IMR-90 (cell line): ENCODE measurements around the gene ECI2. TPM values are rescaled to one million over a fixed set of nuclear protein-coding genes. Genes with fewer than 3 reads are reported as not detected.

Source experiments
- ATAC-seq: fragments of 200-7000 bp; cut with Tn5 transposase; 2 replicates; pipeline ENCODE4 v1.9.1; 2020; ENCODE audit warnings: low read depth, mild to moderate bottlenecking, moderate library complexity
- BruUV-seq: library from RNA; stranded (reverse); fragments of 400-500 nt; replicated peaks from 2 replicates; lab custom pipeline; 2021; lab: Mats Ljungman, UMichigan
- CTCF ChIA-PET: fragments of 300-600 bp; formaldehyde crosslinking; extraction: SDS; loops from one replicate; lab custom pipeline; 2021; ENCODE audit warnings: antibody characterized with exemption; lab: Yijun Ruan, JAX
- POLR2A ChIA-PET: fragments of 300-600 bp; sonication (Branson Sonifier 250); formaldehyde crosslinking; loops from one replicate; lab custom pipeline; 2022; ENCODE audit warnings: antibody characterized with exemption; ENCODE audit not compliant: unreplicated experiment; lab: Charles Lee
- DNase-seq: peaks from one replicate; pipeline ENCODE4 v3.0.0; 2013
- H2AFZ ChIP-seq: replicated peaks from 2 replicates; pipeline ENCODE3; 2013; ENCODE audit warnings: low read length, mild to moderate bottlenecking; ENCODE audit not compliant: poor library complexity
- H2AK5ac ChIP-seq: 2 replicates; pipeline ENCODE4 v1.6.1; 2013; ENCODE audit warnings: low read depth, low read length, inconsistent platforms
- H2AK9ac ChIP-seq: replicated peaks from 2 replicates; pipeline ENCODE3; 2013; ENCODE audit warnings: mild to moderate bottlenecking, low read depth, low read length, moderate library complexity; ENCODE audit not compliant: poor library complexity
- H2BK120ac ChIP-seq: 2 replicates; pipeline ENCODE4 v1.6.1; 2013; ENCODE audit warnings: low read depth, low read length, inconsistent platforms
- H2BK15ac ChIP-seq: 3 replicates; pipeline ENCODE4 v1.6.1; 2013; ENCODE audit warnings: low read depth, low read length, inconsistent platforms
- H2BK20ac ChIP-seq: 2 replicates; pipeline ENCODE4 v1.6.1; 2013; ENCODE audit warnings: low read depth, mild to moderate bottlenecking, inconsistent platforms, low read length, moderate library complexity
- H2BK5ac ChIP-seq: 2 replicates; pipeline ENCODE4 v1.6.1; 2013; ENCODE audit warnings: mild to moderate bottlenecking, low read depth, low read length, inconsistent platforms; ENCODE audit not compliant: poor library complexity, severe bottlenecking
- H3K14ac ChIP-seq: replicated peaks from 2 replicates; pipeline ENCODE4 v1.6.1; 2013; ENCODE audit warnings: low read depth, low read length, inconsistent platforms
- H3K18ac ChIP-seq: 2 replicates; pipeline ENCODE4 v1.6.1; 2013; ENCODE audit warnings: low read depth, low read length, control low read depth
- H3K23ac ChIP-seq: 2 replicates; pipeline ENCODE4 v1.6.1; 2013; ENCODE audit warnings: low read depth, low read length, inconsistent platforms
- H3K27ac ChIP-seq: 2 replicates; pipeline ENCODE4 v1.5.1; 2013; ENCODE audit warnings: mild to moderate bottlenecking, control low read depth, low read length; ENCODE audit not compliant: insufficient read depth
- H3K27me3 ChIP-seq: 2 replicates; pipeline ENCODE4 v1.6.1; 2013; ENCODE audit warnings: low read length; ENCODE audit not compliant: control insufficient read depth, insufficient read depth
- H3K36me3 ChIP-seq: 2 replicates; pipeline ENCODE4 v1.6.1; 2013; ENCODE audit warnings: low read length, mixed read lengths; ENCODE audit not compliant: control insufficient read depth, insufficient read depth
- H3K4ac ChIP-seq: 2 replicates; pipeline ENCODE4 v1.6.1; 2013; ENCODE audit warnings: low read depth, low read length, inconsistent platforms
- H3K4me1 ChIP-seq: 2 replicates; pipeline ENCODE4 v1.6.1; 2013; ENCODE audit warnings: low read length, mixed read lengths; ENCODE audit not compliant: control insufficient read depth, insufficient read depth
- H3K4me2 ChIP-seq: 2 replicates; pipeline ENCODE4 v1.6.1; 2013; ENCODE audit warnings: low read depth, mild to moderate bottlenecking, control low read depth, low read length, moderate library complexity
- H3K4me3 ChIP-seq: 2 replicates; pipeline ENCODE4 v1.5.1; 2013; ENCODE audit warnings: low read depth, mild to moderate bottlenecking, control low read depth, low read length, moderate library complexity; ENCODE audit not compliant: insufficient read depth
- H3K56ac ChIP-seq: 2 replicates; pipeline ENCODE4 v1.6.1; 2013; ENCODE audit warnings: low read length, inconsistent platforms; ENCODE audit not compliant: insufficient read depth; ENCODE audit errors: extremely low read depth
- H3K79me1 ChIP-seq, 2 experiments: 2 replicates each; pipeline ENCODE4 v1.6.1; 2013; ENCODE audit warnings: low read length in 2 of 2, inconsistent platforms in 1 of 2, low read depth in 1 of 2
- H3K9ac ChIP-seq: 2 replicates; pipeline ENCODE4 v1.6.1; 2013; ENCODE audit warnings: low read depth, low read length, control low read depth
- H3K9me1 ChIP-seq: 2 replicates; pipeline ENCODE4 v1.6.1; 2013; ENCODE audit warnings: low read length, inconsistent platforms; ENCODE audit not compliant: insufficient read depth
- H3K9me3 ChIP-seq: 2 replicates; pipeline ENCODE4 v1.6.1; 2013; ENCODE audit warnings: low read length; ENCODE audit not compliant: control insufficient read depth, insufficient read depth
- H4K20me1 ChIP-seq: 2 replicates; pipeline ENCODE4 v1.6.1; 2013; ENCODE audit warnings: low read length, inconsistent platforms; ENCODE audit not compliant: insufficient read depth
- H4K5ac ChIP-seq: 2 replicates; pipeline ENCODE4 v1.6.1; 2013; ENCODE audit warnings: mild to moderate bottlenecking, low read depth, low read length, control low read depth
- H4K8ac ChIP-seq, 2 experiments: 2 replicates each; pipeline ENCODE4 v1.6.1; 2013; ENCODE audit warnings: low read depth in 2 of 2, low read length in 2 of 2, control low read depth in 1 of 2, inconsistent platforms in 1 of 2
- H4K91ac ChIP-seq: 2 replicates; pipeline ENCODE4 v1.6.1; 2013; ENCODE audit warnings: low read depth, low read length, inconsistent platforms; ENCODE audit not compliant: insufficient read depth
- BHLHE40 ChIP-seq: fragments of 150-350 bp; IDR thresholded peaks from 2 replicates; pipeline ENCODE4 v1.6.1; 2016; ENCODE audit warnings: mild to moderate bottlenecking, low read depth, low read length
- CEBPB ChIP-seq: IDR thresholded peaks from 2 replicates; pipeline ENCODE4 v1.6.1; 2012; ENCODE audit warnings: low read depth, low read length, improper control_type of control experiment
- FOS ChIP-seq: fragments of 150-350 bp; IDR thresholded peaks from 2 replicates; pipeline ENCODE4 v1.6.1; 2016; ENCODE audit warnings: low read depth, low read length
- MAZ ChIP-seq: IDR thresholded peaks from 2 replicates; pipeline ENCODE4 v1.6.1; 2012; ENCODE audit warnings: low read depth, mild to moderate bottlenecking, low read length, improper control_type of control experiment, moderate library complexity, borderline replicate concordance
- POLR2A ChIP-seq: IDR thresholded peaks from 2 replicates; pipeline ENCODE4 v1.6.1; 2012; ENCODE audit warnings: mild to moderate bottlenecking, low read depth, low read length
- RCOR1 ChIP-seq: IDR thresholded peaks from 2 replicates; pipeline ENCODE4 v1.6.1; 2012; ENCODE audit warnings: mild to moderate bottlenecking, low read length, improper control_type of control experiment; ENCODE audit not compliant: insufficient replicate concordance
- SMC3 ChIP-seq: fragments of 150-350 bp; IDR thresholded peaks from 2 replicates; pipeline ENCODE4 v1.6.1; 2016; ENCODE audit warnings: low read depth, mild to moderate bottlenecking, antibody characterized with exemption, low read length, moderate library complexity
- WGBS, 2 experiments: methylation state at CpG; one replicate each; pipeline versions ENCODE4 v1.1.5 to v1.1.7; 2013; ENCODE audit warnings: missing lambda C conversion rate in 2 of 2; ENCODE audit not compliant: insufficient read length in 1 of 2; ENCODE audit errors: extremely low coverage in 2 of 2; 5-methylcytosine and 5-hydroxymethylcytosine counted together
- dilution Hi-C: fragments of 300-500 bp; cut with HindIII; formaldehyde crosslinking; loops from one replicate; pipeline ENCODE4 v1.14.3; 2018; ENCODE audit warnings: low sequenced_read_pairs; ENCODE audit not compliant: unreplicated experiment
- in situ Hi-C: fragments of 300-500 bp; cut with MboI; formaldehyde crosslinking; loops from 3 replicates; pipeline ENCODE4 v1.14.3; 2019; ENCODE audit warnings: low sequenced_read_pairs, inconsistent platforms, mixed read lengths
- intact Hi-C: fragments of 100-400 bp; cut with micrococcal nuclease; formaldehyde crosslinking; loops from 2 replicates; pipeline ENCODE4 v1.10.0; 2022
- polyA plus RNA-seq, 3 experiments: library from polyadenylated mRNA; depleted of rRNA; stranded (reverse); fragments of >200 nt; gene quantifications; 2 replicates each; pipeline ENCODE4 v1.2.3, GENCODE V29; 2012; ENCODE audit warnings: low replicate concordance in 1 of 3
- total RNA-seq: library from RNA; depleted of rRNA; stranded (reverse); fragments of >200 nt; gene quantifications from 2 replicates; pipeline ENCODE4 v1.2.3, GENCODE V29; 2012

The ECI2 gene
- total and polyA plus RNA-seq, 2 of the 4 experiments (the other 2 are of a cell fraction): 64.1 to 152 TPM

GRCh38 chr6:4130357-4130987 lies 4.9 kb downstream of the ECI2 start:
- intact Hi-C loops: loop anchor here (10.0 kb wide), 1 partner anchor 224 kb away; no protein-coding TSS in a partner anchor

More at GRCh38 chr6:4130357-4130987, 4.9 kb downstream of the ECI2 start:
- Histone ChIP-seq H3K18ac (no peak overlapping the region), H3K56ac (no peak overlapping the region), H3K9me1 (peaks cover 5% of the 10 kb centered on the region), H2BK20ac (no peak overlapping the region), H3K27ac (no peak overlapping the region), H3K4me2 (no peak overlapping the region), H4K5ac (no peak overlapping the region), H3K9me3 (no peaks in the 10 kb centered on the region), H4K91ac (no peak overlapping the region), H2AK9ac (no peak overlapping the region), H3K4me3 (no peak overlapping the region), H3K14ac (no peak overlapping the region), H2AK5ac (no peak overlapping the region), H3K4ac (no peak overlapping the region), H3K27me3 (no peaks in the 10 kb centered on the region), H2BK120ac (no peak overlapping the region), H2AFZ (no peak overlapping the region), H3K9ac (no peak overlapping the region), H3K4me1 (peaks cover 15% of the 10 kb centered on the region), H3K36me3 (peaks cover 25% of the 10 kb centered on the region), H3K79me1 (peaks cover 11 to 49% of the 10 kb centered on the region in 2 experiments), H3K23ac (no peak overlapping the region), H2BK15ac (no peak overlapping the region), H4K20me1 (peaks cover 5% of the 10 kb centered on the region; the same call in 1 of the 2 replicates), H4K8ac (no peak overlapping the region), H2BK5ac (no peak overlapping the region)
- in situ Hi-C loops: no loop called here
- CTCF ChIA-PET: no interaction called here
- dilution Hi-C loops: no loop called here
- POLR2A ChIA-PET: no interaction called here
- DNase-seq (no peak), ATAC-seq (no peak)
- TF ChIP-seq POLR2A (no peak), SMC3 (no peak), MAZ (no peak), RCOR1 (no peak), BHLHE40 (no peak), FOS (no peak), CEBPB (no peak)
- 100% methylated on average over 2 of the region's 5 CpGs; no CpG with 5 or more reads in 1 of the 2 experiments for WGBS, 2 experiments
- BruUV-seq: no TSS peak
